Measurements from ENCODE around the gene CCM2L.

- no peak for TF ChIP-seq POLR2A (IDR thresholded peaks at IDR 0.05)
- no peak for TF ChIP-seq CTCF (IDR thresholded peaks at IDR 0.05)
Observed at GRCh38 chr20:32077190-32077589, 67.0 kb downstream of the CCM2L start.

Measured in adrenal gland (tissue), 5 donors.